Measurements from ENCODE around the gene TAF11L2. TPM values are rescaled to one million over a fixed set of nuclear protein-coding genes. Genes with fewer than 3 reads are reported as not detected.

Gene TAF11L2
- total RNA-seq, 1 experiment from 2014 or later = not detected

DNA sequence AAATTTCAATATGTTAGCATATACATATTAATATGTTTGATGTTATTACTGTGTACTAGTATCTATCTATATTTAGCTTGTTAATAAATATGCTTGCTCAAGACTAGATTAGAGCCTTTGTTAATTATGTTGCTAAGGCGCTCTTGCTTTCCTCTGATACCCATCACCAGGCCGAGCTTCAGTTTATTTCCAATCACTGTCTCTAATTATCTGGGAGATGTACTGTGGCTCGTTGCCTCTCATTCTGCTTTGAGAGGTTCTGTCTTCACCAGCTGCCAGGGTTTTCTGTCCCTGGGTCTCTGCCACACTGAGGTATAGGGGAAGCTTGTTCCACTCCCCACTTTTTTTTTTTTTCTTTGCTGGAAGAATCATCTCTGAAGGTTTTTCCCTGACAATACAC, 21.0 kb upstream of the TAF11L2 start:
- no peak overlapping the region for H3K14ac ChIP-seq (ENCODE audit: insufficient read depth, low read length)
- H3K9ac ChIP-seq (ENCODE audit: extremely low read depth, insufficient read length, low read length) = no peak overlapping the region
- H3K79me2 ChIP-seq (ENCODE audit: insufficient read depth, low read length) = no peaks in the 10 kb centered on the region
- no peaks in the 10 kb centered on the region for H3K4me1 ChIP-seq (ENCODE audit: insufficient read depth, low read length)
- no peak overlapping the region for H2BK15ac ChIP-seq (ENCODE audit: low read depth, low read length)
- no peak overlapping the region for H3K4me2 ChIP-seq (ENCODE audit: insufficient read depth, insufficient read length, low read length)
- H3K36me3 Mint-ChIP-seq (ENCODE audit: insufficient read depth in 1 of 3, low read depth in 3 of 3) = no peaks in the 10 kb centered on the region
- no peak overlapping the region for H3K27ac Mint-ChIP-seq
- no peak overlapping the region for H3K27ac ChIP-seq (ENCODE audit: insufficient read length, low read depth, low read length)
- no peaks in the 10 kb centered on the region for H3K9me3 Mint-ChIP-seq
- no peak overlapping the region for H2BK120ac ChIP-seq (ENCODE audit: low read depth, low read length, poor library complexity, severe bottlenecking)
- H3K4ac ChIP-seq (ENCODE audit: low read depth, low read length) = no peak overlapping the region
- H3K9me3 ChIP-seq (ENCODE audit: control insufficient read depth, low read depth, low read length) = no peaks in the 10 kb centered on the region
- no peak overlapping the region for H3K4me3 Mint-ChIP-seq
- no peak overlapping the region for H3K23ac ChIP-seq (ENCODE audit: insufficient read length, low read depth, low read length)
- H3T11ph ChIP-seq (ENCODE audit: low read length) = no peak overlapping the region
- no peak overlapping the region for H4K5ac ChIP-seq (ENCODE audit: insufficient read length, low read depth, low read length)
- H3K27me3 Mint-ChIP-seq (ENCODE audit: low read depth) = no peaks in the 10 kb centered on the region
- no peak overlapping the region for H3K18ac ChIP-seq (ENCODE audit: insufficient read length, low read depth, low read length)
- H2AFZ ChIP-seq (ENCODE audit: low read length) = no peak overlapping the region
- no peak overlapping the region for H4K8ac ChIP-seq (replicated peaks; ENCODE audit: insufficient read length, low read depth, low read length)
- no CpG with 5 or more reads among the region's 3 CpGs for WGBS (ENCODE audit: extremely low coverage, insufficient read length, low lambda C conversion rate)
- no peak overlapping the region for H3K56ac ChIP-seq (ENCODE audit: insufficient read length, low read depth, low read length)
- peaks cover 6 to 8% of the 10 kb centered on the region in 2 experiments for H3K4me1 Mint-ChIP-seq
- H4K91ac ChIP-seq (ENCODE audit: insufficient read length, low read depth, low read length) = no peak overlapping the region
- no peak overlapping the region for H2BK12ac ChIP-seq (ENCODE audit: insufficient read length, low read depth, low read length)
- no peaks in the 10 kb centered on the region for H3K23me2 ChIP-seq (ENCODE audit: insufficient read length, low read depth, low read length, poor library complexity, severe bottlenecking)
- no peak overlapping the region for H2BK5ac ChIP-seq (ENCODE audit: insufficient read length, low read length)
- H4K20me1 ChIP-seq (ENCODE audit: control insufficient read depth, insufficient read depth, insufficient read length) = no peaks in the 10 kb centered on the region
- no peaks in the 10 kb centered on the region for H3K27me3 ChIP-seq (ENCODE audit: insufficient read depth, low read length)
- TF ChIP-seq, protein P1, sequence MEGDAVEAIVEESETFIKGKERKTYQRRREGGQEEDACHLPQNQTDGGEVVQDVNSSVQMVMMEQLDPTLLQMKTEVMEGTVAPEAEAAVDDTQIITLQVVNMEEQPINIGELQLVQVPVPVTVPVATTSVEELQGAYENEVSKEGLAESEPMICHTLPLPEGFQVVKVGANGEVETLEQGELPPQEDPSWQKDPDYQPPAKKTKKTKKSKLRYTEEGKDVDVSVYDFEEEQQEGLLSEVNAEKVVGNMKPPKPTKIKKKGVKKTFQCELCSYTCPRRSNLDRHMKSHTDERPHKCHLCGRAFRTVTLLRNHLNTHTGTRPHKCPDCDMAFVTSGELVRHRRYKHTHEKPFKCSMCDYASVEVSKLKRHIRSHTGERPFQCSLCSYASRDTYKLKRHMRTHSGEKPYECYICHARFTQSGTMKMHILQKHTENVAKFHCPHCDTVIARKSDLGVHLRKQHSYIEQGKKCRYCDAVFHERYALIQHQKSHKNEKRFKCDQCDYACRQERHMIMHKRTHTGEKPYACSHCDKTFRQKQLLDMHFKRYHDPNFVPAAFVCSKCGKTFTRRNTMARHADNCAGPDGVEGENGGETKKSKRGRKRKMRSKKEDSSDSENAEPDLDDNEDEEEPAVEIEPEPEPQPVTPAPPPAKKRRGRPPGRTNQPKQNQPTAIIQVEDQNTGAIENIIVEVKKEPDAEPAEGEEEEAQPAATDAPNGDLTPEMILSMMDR (conservative IDR thresholded peaks at IDR 0.05) = no peak
- H2BK20ac ChIP-seq (ENCODE audit: low read depth, low read length, poor library complexity, severe bottlenecking) = no peak overlapping the region
- H2AK5ac ChIP-seq (ENCODE audit: insufficient read length, low read length) = no peak overlapping the region
- no peak for DNase-seq
- H3K79me1 ChIP-seq (ENCODE audit: insufficient read depth, low read depth, low read length, poor library complexity, severe bottlenecking) = no peaks in the 10 kb centered on the region
